Measurements from ENCODE around the gene RPS6KA5.
A peak's percentile ranks its signal among the peaks of the same experiment; 100 is the strongest.
"Not testable (repeated sequence)": the region's sequence is repeated elsewhere in the genome, so short reads cannot be mapped to it uniquely, and the experiment has no call there.

Gene RPS6KA5

GRCh38 chr14:90827919-90828610, 232.4 kb downstream of the RPS6KA5 start:
- peak; percentile 92 for DNase-seq

DNA sequence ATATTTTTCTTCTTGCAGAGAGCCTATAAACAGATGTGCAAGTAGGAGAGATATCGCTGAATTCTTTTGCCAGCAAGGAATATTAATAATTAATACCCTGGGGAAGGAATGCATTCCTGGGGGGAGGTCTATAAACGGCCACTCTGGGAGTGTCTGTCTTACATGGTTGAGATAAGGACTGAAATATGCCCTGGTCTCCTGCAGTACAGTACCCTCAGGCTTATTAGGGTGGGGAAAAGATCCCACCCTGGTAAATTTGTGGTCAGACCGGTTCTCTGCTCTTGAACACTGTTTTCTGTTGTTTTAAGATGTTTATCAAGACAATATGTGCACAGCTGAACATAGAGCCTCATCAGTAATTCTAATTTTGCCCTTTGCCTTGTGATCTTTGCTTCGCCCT, 236.9 kb downstream of the RPS6KA5 start:
- DNase-seq, result not testable (repeated sequence)

- DNase-seq, result peak; percentile 87
Observed at GRCh38 chr14:90820958-90821357, 239.5 kb downstream of the RPS6KA5 start.

GRCh38 chr14:90819734-90820393, 240.6 kb downstream of the RPS6KA5 start:
- no peak for DNase-seq

GRCh38 chr14:90818715-90819114, 241.7 kb downstream of the RPS6KA5 start:
- DNase-seq, result no peak

DNA sequence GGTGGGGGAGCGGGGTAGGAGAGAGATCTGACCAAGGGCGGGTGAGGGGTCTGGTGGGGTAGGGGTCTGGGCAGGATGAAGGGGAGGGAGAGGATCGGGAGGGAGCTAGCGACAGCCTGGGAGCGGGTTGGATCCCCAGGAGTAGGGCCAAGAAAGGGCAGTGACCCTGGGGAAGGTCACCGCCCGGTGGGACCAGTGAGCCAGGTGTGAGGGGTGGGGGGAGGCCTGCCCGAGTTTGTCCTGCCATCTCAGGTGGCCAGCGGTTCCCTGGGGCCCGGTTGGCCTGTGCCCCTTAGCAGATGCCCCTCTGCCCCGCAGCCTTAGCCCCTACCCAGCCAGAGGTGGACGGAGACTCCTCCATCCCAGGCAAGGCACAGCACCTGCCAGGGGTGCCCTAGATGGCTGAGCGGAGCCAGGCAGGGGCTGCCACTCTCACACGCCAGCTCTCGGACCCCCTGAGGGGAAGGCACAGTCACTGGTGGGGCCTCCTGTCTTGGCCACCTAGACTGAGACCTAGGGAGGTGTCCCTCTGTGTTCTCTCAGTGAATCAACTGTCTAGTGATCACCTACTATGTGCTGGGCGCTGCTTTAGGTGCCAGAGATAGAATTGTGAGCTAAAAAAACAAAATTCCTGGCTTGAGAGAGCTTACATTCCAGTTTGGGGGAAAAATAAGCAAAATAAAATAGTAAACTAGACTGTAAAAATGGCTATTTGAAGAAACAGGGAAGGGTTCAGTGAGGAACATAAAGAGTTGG, 243.6 kb downstream of the RPS6KA5 start:
- no peak for DNase-seq

DNA sequence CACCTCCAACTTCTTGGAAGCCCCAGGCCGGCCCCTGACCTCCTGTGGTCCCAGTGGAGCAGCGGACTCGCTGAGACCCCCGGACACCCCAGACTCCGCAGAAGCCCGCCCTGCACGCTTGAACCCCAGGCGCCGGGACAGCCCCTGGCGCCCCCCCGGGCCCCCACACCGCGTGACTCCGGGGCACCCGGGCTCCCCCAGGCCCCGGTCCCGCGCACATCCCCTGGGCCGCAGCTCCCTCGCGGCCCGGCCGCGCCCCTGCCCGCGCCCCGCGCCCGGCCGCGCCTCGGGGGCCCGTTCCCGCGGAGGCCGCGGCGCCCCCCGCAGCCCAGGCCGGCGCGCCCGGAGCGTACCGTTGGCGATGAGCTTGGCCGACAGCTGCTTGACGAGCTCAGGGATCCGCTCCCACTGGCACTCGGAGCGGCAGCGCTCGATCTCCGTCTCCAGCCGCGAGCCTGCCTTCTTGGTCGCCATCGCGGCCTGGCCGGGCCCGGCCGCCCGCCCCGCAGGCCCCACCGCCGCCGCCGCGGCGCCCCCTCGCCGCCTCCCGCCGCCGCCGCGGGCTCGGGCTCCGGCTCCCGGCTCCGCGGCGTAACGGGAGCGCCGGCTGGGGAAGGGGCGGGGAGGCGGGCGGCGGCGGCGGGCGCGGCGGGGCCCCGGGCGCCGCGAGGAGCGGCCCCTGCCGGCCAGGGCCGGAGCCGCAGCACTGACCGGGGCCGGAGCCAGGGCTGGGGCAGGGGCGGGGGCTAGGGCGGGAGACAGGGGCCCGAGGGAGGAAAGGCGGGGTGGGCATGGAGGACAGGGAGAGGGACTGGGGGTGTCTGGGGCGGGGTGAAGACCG, 244.4 kb downstream of the RPS6KA5 start, which contains the start of gene TTC7B:
Gene TTC7B, minus strand, starts transcription at position 609 of the 841 bp plus-strand sequence. Its CDS starts 135 bp downstream, at position 474.
- peak; percentile 29 for DNase-seq

GRCh38 chr14:90815572-90815821, 244.9 kb downstream of the RPS6KA5 start:
- DNase-seq, result no peak

DNA sequence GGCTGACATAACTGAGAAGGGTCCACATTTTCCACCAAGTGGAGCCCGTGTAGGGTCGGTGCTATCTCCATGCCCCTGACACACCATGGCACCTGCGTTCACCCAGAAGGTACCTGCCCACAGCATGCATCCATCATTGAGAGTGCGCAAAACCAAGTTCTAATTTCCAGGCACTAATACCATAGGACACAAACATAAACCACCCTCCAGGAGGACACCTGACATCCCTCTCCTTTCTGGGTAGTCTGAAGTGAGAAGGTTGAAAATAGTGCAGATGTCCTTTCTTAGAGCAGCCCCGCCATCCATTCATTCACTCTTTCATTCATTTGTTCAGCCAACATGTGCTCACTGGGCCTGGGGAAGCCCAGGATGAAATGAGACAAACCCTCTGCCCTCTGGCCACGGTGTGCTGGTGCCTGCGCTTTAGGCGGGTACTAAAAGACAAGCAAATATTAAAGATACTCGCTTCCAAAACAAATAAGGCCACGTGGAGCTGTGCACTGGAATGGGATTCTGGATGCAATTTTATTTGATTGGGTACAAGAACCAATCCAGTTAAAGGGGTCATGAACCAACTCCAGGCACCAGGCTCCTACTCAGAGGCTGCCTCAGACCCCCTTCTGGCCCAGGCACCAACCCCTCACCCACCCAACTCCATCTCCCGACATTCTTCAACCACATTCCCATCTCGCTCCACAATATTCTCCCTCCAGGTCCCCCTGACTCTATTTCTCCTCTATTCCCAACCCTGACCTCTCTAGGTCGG, 245.5 kb downstream of the RPS6KA5 start:
- DNase-seq, result no peak

DNA sequence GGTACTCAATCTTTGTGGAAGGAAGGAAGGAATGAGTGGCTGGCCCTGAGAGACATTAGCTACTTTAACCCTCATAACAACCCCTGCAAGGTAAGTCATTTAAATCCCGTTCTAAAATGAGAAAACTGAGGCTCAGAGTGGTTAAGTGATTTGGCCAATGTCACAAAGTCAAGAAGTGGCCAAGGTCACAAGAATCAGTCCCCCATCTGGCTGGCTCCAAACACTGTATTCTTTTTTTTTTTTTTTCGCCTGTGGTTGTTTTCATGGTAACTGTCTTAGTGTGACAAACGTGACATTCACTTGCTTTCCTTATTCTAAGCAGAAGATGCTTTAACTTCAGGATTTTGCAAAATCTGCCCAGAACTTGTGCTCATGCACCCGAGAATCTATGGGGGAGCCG, 247.0 kb downstream of the RPS6KA5 start:
- no peak for DNase-seq

GRCh38 chr14:90812109-90812508, 248.3 kb downstream of the RPS6KA5 start:
- DNase-seq, result no peak

- no peak for DNase-seq
Observed at GRCh38 chr14:90811641-90812040, 248.8 kb downstream of the RPS6KA5 start.

DNA sequence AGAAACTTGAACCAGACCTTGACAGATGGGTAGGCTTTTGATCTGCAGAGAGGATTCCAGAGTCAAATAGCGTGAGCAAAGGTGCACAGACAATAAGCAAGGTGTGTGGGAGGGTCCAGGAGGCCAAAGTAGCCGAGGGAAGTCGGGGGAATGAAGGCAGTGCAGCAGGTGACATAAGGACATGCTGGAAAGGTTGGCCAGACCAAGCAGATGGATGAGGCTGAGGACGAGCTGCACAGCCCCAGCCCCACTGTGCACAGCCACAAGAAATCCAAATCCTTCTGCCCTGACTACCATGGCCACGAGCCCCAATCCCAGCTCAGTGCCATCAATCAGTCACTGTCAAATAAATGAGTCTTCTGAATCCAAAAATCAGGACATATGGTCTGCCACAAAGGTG, 249.6 kb downstream of the RPS6KA5 start:
- no peak for DNase-seq

- DNase-seq, result no peak
Observed at GRCh38 chr14:90809530-90810312, 250.7 kb downstream of the RPS6KA5 start.

DNA sequence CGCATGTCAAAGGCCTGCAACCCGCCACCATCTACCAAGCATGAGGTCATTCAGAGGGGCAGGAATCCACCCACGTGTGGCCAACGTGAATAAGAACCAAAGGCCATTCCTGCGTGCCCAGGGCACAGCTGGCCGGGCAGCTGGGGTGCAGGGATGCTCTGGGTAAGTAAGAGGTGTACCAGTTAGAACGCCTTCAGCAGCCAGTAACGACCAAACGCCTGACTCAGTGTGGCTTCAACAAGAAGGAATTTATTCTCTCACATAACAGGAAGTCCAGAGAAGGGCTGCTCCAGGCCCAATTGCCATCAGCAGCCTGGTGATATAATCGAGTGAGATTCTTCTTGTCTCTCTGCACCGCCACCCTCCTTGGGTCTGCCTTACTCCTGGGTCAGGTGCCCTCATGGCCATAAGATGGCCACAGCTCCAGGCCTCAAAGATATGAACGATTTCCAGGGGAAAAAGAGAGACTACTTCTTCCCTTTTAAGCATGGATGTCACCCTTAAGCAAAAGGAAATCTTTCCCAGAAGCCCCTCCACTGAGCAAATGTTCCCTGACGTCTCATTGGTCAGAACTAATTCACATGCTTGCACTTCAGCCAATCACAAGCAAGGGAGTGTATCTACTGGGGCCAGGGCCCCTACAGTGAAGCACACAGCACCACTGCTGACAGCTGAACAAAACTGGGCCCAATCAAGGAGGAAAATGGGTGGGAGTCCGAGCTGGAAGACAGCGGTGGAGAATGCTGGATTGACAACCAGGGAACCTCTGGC, 251.5 kb downstream of the RPS6KA5 start:
- DNase-seq, result no peak

DNA sequence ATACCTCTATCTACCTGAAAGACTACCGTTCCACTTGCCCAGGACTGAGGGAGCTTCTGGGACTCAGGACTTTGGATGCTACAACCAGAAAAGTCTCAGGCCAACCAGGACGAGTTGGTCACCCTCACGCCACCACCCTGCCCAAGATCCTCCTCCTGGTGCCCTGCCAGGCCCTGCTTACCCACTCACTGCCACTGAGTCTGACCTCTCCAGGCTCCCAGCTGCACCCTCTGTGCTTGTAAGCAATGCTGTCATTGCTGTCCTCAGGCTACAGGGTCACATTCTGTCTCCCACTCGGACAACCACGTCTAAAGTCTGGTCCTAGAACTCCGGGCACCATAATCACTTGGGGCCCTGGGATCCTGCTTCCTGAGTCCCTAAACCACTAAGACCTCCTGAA, 253.4 kb downstream of the RPS6KA5 start:
- no peak for DNase-seq

- no peak for DNase-seq
Observed at GRCh38 chr14:90805662-90806540, 254.5 kb downstream of the RPS6KA5 start.

GRCh38 chr14:90805084-90805391, 255.4 kb downstream of the RPS6KA5 start:
- no peak for DNase-seq

- no peak for DNase-seq
Observed at GRCh38 chr14:90804292-90805083, 256.0 kb downstream of the RPS6KA5 start.

All from activated naive CD4-positive, alpha-beta T cell treated with Interleukin-2 at 50 U/mL for 16 hours (primary cell).